ENCODE results near the gene PROB1. TPM values are rescaled to one million over a fixed set of nuclear protein-coding genes. Genes with fewer than 3 reads are reported as not detected.

The PROB1 gene
- total and polyA plus RNA-seq, 2 of the 13 experiments (the other 11 are each of a cell fraction or from before 2014, with no cell fraction given), result 0.69 to 1.1 TPM

DNA sequence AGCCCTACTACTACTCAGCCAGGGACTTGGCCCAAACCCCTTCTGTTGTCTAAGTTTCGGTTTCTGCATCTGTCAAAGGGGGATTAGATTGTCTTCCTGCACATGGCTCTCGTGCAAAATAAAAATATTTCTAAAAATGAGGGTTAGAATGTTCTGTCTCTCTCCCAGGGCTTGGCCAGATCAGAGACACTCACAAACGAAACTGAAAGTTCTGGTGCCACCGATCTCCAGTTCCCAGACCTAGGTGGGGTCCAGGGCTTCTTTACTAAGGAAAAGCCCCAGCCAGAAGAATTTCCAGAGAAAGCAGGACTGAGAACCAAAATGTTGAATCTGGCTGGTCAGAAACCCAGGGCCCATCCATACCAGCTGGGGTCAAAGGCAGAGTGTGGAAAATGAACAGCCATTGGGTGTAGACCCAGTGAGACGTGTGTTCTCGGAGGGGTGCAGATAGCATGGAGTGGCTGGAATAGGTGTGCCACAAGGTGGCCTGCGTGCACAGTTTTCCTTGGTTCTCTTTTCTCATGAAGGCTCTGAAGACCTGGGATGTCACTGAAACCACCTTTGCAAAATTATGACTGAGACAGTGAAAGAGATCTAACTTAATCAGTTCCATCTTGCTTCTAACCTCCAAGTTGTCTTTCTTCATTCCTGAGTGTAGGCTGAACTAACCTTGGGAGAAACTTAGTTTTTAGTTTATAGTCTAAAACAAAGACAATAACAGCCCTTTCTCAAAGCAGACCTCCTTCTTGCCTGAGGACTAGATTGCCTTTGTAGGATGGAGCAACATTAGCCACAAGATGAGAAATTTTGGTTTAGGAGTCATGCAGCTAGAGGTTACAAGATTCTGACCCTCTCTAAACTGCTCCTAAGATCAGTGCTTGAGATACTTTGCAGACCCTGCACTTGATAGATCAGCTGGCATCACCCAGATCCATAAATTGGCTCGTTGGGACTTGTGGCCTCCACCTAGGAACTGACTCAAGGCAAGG lies 9.5 kb downstream of the PROB1 start (continued):
- TF ChIP-seq, protein P1, sequence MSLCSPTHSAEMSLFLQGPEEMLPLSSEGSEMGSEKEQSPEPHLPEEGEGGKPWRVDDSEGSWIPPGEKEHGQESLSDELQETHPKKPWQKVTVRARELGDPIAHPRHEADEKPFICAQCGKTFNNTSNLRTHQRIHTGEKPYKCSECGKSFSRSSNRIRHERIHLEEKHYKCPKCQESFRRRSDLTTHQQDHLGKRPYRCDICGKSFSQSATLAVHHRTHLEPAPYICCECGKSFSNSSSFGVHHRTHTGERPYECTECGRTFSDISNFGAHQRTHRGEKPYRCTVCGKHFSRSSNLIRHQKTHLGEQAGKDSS (CRISPR knock-in tag; IDR thresholded peaks at IDR 0.05; ENCODE audit: borderline replicate concordance, low read depth), result no peak
- TF ChIP-seq, protein P2, sequence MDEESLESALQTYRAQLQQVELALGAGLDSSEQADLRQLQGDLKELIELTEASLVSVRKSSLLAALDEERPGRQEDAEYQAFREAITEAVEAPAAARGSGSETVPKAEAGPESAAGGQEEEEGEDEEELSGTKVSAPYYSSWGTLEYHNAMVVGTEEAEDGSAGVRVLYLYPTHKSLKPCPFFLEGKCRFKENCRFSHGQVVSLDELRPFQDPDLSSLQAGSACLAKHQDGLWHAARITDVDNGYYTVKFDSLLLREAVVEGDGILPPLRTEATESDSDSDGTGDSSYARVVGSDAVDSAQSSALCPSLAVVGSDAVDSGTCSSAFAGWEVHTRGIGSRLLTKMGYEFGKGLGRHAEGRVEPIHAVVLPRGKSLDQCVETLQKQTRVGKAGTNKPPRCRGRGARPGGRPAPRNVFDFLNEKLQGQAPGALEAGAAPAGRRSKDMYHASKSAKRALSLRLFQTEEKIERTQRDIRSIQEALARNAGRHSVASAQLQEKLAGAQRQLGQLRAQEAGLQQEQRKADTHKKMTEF (CRISPR knock-in tag; IDR thresholded peaks at IDR 0.05), result peak; percentile 45; the same call in 1 of the 2 replicates
- no peak for TF ChIP-seq NFIB (CRISPR knock-in tag; IDR thresholded peaks at IDR 0.05; ENCODE audit: borderline replicate concordance)
- no peak for TF ChIP-seq DPF2 (CRISPR knock-in tag; IDR thresholded peaks at IDR 0.05; ENCODE audit: borderline replicate concordance, low read depth)
- TF ChIP-seq NFE2L2 (IDR thresholded peaks at IDR 0.05; ENCODE audit: low read length), result no peak
- TF ChIP-seq ZNF644 (CRISPR knock-in tag; IDR thresholded peaks at IDR 0.05; ENCODE audit: low read depth), result peak; percentile 66
- TF ChIP-seq YEATS2 (CRISPR knock-in tag; IDR thresholded peaks at IDR 0.05; ENCODE audit: borderline replicate concordance), result peak; percentile 52; the same call in 1 of the 2 replicates
- no peak for TF ChIP-seq ZNF570 (CRISPR knock-in tag; IDR thresholded peaks at IDR 0.05; ENCODE audit: borderline replicate concordance)
- TF ChIP-seq HDAC2 (CRISPR knock-in tag; IDR thresholded peaks at IDR 0.05), result peak; percentile 51; the same call in 1 of the 2 replicates
- TF ChIP-seq SPEN (CRISPR knock-in tag; IDR thresholded peaks at IDR 0.05; ENCODE audit: low read depth), result peak; percentile 37; the same call in 1 of the 2 replicates
- peak; percentile 51; the same call in 1 of the 2 replicates for TF ChIP-seq JUN (CRISPR knock-in tag; IDR thresholded peaks at IDR 0.05)
- 0 out of 2 replicates have a peak, but pooled peaks have one; percentile 16 for TF ChIP-seq ELF1 (CRISPR knock-in tag; IDR thresholded peaks at IDR 0.05)
- no peak for TF ChIP-seq RBAK (CRISPR knock-in tag; IDR thresholded peaks at IDR 0.05)
- no peak for TF ChIP-seq ZNF138 (CRISPR knock-in tag; IDR thresholded peaks at IDR 0.05; ENCODE audit: low read depth)
- peak; percentile 80 for TF ChIP-seq KMT2B (CRISPR knock-in tag; IDR thresholded peaks at IDR 0.05)
- TF ChIP-seq MED13 (CRISPR knock-in tag; IDR thresholded peaks at IDR 0.05), result no peak
- TF ChIP-seq NFYB (CRISPR knock-in tag; IDR thresholded peaks at IDR 0.05), result 0 out of 2 replicates have a peak, but pooled peaks have one; percentile 27
- 0 out of 2 replicates have a peak, but pooled peaks have one; percentile 47 for TF ChIP-seq NFKBIZ (CRISPR knock-in tag; IDR thresholded peaks at IDR 0.05)
- 0 out of 2 replicates have a peak, but pooled peaks have one; percentile 26 for TF ChIP-seq SP5 (CRISPR knock-in tag; IDR thresholded peaks at IDR 0.05; ENCODE audit: borderline replicate concordance, low read depth)
- TF ChIP-seq, protein P3, sequence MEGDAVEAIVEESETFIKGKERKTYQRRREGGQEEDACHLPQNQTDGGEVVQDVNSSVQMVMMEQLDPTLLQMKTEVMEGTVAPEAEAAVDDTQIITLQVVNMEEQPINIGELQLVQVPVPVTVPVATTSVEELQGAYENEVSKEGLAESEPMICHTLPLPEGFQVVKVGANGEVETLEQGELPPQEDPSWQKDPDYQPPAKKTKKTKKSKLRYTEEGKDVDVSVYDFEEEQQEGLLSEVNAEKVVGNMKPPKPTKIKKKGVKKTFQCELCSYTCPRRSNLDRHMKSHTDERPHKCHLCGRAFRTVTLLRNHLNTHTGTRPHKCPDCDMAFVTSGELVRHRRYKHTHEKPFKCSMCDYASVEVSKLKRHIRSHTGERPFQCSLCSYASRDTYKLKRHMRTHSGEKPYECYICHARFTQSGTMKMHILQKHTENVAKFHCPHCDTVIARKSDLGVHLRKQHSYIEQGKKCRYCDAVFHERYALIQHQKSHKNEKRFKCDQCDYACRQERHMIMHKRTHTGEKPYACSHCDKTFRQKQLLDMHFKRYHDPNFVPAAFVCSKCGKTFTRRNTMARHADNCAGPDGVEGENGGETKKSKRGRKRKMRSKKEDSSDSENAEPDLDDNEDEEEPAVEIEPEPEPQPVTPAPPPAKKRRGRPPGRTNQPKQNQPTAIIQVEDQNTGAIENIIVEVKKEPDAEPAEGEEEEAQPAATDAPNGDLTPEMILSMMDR (CRISPR knock-in tag; IDR thresholded peaks at IDR 0.05), result peak; percentile 93
- TF ChIP-seq, protein P4, sequence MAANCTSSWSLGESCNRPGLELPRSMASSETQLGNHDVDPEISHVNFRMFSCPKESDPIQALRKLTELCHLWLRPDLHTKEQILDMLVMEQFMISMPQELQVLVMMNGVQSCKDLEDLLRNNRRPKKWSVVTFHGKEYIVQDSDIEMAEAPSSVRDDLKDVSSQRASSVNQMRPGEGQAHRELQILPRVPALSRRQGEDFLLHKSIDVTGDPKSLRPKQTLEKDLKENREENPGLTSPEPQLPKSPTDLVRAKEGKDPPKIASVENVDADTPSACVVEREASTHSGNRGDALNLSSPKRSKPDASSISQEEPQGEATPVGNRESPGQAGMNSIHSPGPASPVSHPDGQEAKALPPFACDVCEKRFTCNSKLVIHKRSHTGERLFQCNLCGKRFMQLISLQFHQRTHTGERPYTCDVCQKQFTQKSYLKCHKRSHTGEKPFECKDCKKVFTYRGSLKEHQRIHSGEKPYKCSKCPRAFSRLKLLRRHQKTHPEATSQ (CRISPR knock-in tag; IDR thresholded peaks at IDR 0.05; ENCODE audit: borderline replicate concordance), result 0 out of 2 replicates have a peak, but pooled peaks have one; percentile 31
- TF ChIP-seq BCL6 (CRISPR knock-in tag; IDR thresholded peaks at IDR 0.05), result 0 out of 2 replicates have a peak, but pooled peaks have one; percentile 25
- 0 out of 2 replicates have a peak, but pooled peaks have one; percentile 3 for TF ChIP-seq JUND (CRISPR knock-in tag; IDR thresholded peaks at IDR 0.05)
- no peak for TF ChIP-seq FOXJ3 (CRISPR knock-in tag; IDR thresholded peaks at IDR 0.05; ENCODE audit: borderline replicate concordance)
